ENCODE results near the gene SPNS2.

SPNS2 gene, protein sequence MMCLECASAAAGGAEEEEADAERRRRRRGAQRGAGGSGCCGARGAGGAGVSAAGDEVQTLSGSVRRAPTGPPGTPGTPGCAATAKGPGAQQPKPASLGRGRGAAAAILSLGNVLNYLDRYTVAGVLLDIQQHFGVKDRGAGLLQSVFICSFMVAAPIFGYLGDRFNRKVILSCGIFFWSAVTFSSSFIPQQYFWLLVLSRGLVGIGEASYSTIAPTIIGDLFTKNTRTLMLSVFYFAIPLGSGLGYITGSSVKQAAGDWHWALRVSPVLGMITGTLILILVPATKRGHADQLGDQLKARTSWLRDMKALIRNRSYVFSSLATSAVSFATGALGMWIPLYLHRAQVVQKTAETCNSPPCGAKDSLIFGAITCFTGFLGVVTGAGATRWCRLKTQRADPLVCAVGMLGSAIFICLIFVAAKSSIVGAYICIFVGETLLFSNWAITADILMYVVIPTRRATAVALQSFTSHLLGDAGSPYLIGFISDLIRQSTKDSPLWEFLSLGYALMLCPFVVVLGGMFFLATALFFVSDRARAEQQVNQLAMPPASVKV

DNA sequence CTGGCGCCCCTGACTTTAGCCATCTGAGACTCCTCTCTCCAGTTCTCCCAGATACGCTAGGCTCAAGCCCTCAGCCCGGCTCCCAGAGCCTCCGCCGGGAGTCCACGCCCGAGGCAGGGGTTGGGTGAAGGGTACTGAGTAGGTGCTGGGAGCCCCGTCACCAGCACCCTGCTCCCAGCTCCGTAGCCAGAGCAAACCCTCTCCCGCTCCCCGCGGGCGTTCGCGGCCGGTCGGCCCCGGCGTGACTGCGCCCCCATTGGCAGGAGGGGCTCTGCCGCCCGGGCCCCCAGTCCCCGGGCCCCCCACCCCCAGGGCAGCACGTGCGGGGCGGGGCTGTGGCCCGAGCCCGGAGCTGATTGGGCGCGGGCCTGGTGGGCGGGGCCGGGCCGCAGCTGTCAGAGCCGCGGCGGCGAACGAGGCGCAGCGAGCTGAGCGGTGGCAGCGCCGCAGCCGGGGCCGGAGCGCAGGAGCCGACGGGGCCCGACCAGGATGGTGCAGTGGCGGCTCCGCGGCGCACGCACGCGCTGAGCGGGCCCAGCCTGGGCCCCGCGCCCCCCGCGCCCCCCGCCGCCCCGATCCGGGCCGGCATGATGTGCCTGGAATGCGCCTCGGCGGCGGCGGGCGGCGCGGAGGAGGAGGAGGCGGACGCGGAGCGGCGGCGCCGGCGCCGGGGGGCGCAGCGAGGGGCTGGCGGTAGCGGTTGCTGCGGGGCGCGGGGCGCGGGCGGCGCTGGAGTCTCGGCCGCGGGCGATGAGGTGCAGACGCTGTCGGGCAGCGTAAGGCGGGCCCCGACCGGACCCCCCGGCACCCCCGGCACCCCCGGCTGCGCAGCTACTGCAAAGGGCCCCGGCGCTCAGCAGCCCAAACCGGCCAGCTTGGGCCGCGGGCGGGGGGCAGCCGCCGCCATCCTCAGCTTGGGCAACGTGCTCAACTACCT, at the start of gene SPNS2:
Gene SPNS2, plus strand, starts transcription at position 421 of the 937 bp plus-strand sequence. Its CDS starts 167 bp downstream, at position 588.
- DNase-seq (ENCODE audit: low read depth) = peak; percentile 51

- DNase-seq (ENCODE audit: low read depth) = no peak
Observed at GRCh38 chr17:4449736-4450135, 48.9 kb upstream of the SPNS2 start.

GRCh38 chr17:4450710-4451316, 47.9 kb upstream of the SPNS2 start:
- no peak for DNase-seq (ENCODE audit: low read depth)

GRCh38 chr17:4453812-4454591, 44.7 kb upstream of the SPNS2 start:
- no peak for DNase-seq (ENCODE audit: low read depth)

- DNase-seq (ENCODE audit: low read depth) = no peak
Observed at GRCh38 chr17:4460661-4461060, 38.0 kb upstream of the SPNS2 start.

DNA sequence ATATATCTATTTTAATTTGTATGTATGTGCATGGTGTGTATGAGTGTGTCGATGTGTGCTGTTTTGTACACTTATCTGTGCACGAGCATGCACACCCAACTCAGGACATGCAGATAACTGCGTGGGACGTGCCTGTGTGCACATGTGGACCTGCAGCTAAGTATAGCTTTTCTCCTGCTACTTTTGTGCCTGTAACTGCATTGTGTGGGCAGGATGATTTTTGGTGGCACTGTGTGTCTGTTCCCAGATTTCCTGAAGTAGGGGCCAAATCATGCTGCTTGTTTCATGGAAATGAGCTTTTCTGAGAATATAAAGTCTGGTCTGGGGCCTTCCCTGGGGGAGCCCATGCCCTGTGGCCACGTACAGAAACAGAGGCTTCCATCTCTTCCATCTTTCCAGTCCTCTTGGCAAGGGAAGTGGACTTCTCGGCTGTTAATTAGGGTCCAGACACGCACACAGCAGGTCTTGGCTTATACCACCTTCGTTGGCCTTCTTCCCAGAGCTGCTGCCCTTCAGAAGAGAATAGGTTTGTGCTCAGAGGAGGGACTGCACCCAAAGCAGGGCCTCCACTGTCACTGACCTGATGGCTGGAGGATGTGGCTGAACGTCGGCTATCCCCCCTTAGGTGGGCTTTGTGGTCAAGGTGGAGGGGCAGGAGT, 34.7 kb upstream of the SPNS2 start:
- DNase-seq (ENCODE audit: low read depth) = no peak

GRCh38 chr17:4465786-4466185, 32.9 kb upstream of the SPNS2 start:
- no peak for DNase-seq (ENCODE audit: low read depth)

- no peak for DNase-seq (ENCODE audit: low read depth)
Observed at GRCh38 chr17:4467287-4467686, 31.4 kb upstream of the SPNS2 start.

DNA sequence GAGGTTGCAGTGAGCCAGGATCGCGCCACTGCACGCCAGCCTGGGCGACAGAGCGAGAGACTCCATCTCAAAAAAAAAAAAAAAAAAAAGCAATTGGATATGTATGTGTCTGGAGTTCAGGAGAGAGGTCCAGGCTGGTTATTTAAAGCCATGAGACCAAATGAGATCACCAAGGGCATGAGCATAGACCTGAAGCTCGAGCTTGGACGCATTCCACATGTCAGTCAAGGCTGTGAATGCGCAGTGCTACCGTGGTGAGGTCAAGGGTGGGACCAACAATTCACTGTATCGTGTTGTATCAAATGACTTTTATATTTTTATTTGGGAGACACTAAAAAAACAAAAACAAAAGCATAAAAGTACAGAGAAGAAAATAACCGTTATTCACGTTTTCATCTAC, 29.1 kb upstream of the SPNS2 start:
- DNase-seq (ENCODE audit: low read depth) = no peak

DNA sequence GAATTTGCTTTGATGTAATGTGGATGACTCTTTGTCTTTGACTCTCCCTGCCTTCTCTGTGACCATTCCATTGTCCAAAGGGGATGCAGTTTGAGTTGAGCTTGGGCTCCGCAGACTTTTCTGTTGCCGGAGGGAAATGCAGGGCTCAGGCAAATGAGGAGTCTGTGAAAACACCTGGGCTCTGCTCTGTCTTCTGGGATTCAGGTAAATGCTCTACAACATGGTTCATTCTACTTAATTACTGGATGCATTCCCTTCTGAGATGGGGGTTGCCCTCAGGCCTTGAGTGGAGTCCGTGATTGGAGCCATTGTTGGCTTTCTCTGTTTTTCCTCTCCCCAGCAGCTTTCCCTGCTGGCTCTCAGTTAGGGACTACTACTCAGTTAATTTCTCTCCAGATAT, 26.4 kb upstream of the SPNS2 start:
- DNase-seq (ENCODE audit: low read depth) = no peak

DNA sequence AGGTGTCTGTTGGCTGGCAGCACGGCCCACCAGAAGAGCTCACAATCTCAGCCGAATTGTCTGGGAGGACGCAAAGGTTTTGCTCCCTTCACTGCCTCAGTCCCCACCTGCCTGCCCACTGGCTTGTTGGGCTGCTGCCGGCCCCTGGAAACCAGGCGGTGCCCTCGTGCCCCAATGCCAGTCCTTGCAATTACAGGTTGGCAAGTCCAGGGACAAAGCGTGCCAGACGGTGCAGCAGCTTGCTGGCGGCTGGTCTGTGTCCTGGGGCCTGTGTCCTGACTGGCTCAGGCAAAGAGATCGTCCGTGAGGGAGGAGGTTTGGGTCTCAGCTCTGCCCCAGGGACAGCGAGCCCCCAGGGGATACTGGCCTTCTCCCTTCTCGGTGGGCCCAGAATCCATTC, 24.6 kb upstream of the SPNS2 start:
- no peak for DNase-seq (ENCODE audit: low read depth)

DNA sequence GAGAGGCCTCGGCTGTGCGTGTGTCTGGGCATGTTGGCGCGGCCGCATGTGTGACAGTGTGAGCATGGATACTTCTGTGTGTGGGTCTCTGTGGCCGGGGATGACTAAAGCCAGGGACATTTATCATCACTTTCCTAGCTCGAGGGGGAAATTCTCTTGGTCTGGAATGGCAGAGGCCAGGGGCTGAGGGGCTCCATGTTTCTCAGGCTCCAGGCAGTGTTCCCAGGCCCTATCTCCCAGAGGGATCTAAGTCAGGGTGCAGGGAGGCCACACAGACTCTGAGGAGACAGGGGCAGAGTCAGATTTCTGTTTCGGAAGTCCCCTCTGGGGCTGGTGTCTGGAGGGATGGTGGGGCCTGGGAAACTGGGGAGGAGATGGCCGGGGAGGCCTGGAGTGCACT, 23.7 kb upstream of the SPNS2 start:
- no peak for DNase-seq (ENCODE audit: low read depth)

GRCh38 chr17:4475463-4475862, 23.2 kb upstream of the SPNS2 start:
- no peak for DNase-seq (ENCODE audit: low read depth)

DNA sequence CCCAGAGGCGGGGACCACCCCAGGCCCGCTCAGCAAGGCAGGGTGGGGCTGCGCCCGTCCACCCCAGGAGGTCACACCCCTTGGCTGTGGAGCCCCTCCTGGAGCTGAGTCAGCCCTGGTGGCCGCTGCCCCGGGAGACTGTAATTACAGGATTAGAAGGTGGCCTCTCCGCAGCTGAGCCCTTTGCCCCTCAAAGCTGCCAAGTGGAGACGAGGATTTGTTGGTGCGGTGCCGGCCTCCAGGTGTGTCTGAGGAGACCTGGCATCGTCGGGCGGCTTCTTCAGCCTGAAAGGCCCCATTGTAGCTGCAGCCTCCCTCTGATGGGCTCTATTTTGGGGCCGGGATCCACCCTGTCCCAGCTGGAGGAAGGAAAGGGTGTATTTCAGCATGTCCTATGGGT, 22.7 kb upstream of the SPNS2 start:
- no peak for DNase-seq (ENCODE audit: low read depth)

DNA sequence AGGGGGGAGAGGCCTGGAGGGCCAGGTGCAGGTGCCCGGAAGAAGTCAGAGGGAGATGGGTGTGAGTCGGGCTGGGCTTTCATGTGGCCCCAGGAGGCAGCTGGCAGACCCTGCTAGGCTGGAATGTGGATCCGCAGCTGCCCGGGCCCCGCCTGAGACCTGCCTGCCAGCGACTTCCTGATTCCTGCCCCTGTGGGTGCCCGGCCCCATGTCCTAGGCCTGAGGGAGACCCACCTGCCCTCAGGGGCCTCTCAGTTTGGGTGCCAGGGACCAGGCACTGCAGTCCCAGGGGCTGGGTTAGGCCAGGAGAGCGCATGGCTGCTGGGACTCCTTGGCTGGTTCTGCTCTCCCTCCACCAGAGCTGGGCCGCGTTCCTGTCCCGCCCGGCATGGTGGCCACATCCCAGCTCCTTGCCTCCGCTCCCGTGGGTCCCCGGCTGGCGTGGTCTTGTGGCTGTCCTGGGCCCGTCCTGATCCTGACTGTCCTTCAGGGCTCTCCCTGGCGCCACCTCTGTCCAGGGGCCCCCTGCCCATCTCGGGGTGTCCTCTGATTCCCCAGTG, 22.1 kb upstream of the SPNS2 start:
- no peak for DNase-seq (ENCODE audit: low read depth)

DNA sequence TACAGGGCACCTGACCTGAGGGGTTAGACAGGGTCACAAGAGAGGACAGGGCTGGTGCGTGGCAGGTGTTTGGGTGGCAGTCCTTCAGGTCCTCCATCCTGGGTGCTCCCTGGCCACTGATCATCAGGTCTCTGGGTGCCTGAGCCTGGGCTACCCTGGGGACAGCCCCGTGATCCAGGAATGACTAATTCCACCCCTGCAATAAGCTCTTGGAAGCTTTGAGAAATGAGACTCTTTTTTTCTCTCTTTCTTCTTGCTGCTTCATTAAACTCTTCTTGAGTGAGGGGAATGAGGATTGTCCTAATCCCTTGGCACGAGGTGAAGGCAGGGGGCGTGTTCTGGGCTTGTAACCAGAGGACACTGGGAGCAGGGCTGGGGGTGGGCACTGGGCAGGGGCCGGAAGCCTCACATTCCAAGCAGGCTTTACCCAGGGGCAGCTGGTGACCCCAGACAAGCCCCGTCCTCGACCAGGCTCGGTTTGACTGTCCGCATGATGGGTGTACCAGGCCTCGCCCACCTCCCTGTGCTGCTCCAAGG, 21.4 kb upstream of the SPNS2 start:
- DNase-seq (ENCODE audit: low read depth) = no peak

DNA sequence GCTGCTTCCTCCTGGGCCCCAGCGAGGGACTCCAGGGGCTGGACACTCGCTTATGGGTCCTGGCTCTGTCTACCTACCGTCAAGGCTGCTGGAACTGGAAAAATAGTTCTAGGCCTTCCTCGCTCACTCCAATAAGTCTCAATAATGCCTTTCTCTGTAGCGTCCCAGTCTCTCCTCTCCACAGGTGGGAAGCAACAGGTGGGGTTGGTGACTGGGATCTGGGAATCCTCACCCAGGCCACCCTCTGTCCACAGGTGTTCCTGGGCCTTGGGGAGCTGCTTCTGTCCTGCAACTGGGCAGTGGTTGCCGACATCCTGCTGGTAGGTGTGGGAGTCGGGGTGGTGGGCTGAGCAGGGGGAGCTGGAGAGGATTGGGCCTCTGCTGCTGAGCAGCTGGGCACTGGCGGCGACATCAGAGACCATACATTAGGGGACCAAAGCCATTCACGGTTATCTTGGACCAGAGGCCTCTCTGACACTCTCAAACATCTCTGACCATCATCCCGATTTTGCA, 20.3 kb upstream of the SPNS2 start:
- no peak for DNase-seq (ENCODE audit: low read depth)

- DNase-seq (ENCODE audit: low read depth) = no peak
Observed at GRCh38 chr17:4479340-4479981, 19.2 kb upstream of the SPNS2 start.

- DNase-seq (ENCODE audit: low read depth) = no peak
Observed at GRCh38 chr17:4479982-4480751, 18.5 kb upstream of the SPNS2 start.
